ENCODE data around the gene STIL.

- TF ChIP-seq CTCF (IDR thresholded peaks at IDR 0.05; ENCODE audit: borderline replicate concordance, extremely low read depth, low read length, poor library complexity, severe bottlenecking) (no peak), EZH2 (IDR thresholded peaks at IDR 0.05; ENCODE audit: borderline replicate concordance, low read depth, low read length, severe bottlenecking) (no peak)
Measured at GRCh38 chr1:47361380-47361779, 47.4 kb upstream of the STIL start.

Data from DND-41 (cell line).